ENCODE measurements around the gene TMC3.

GRCh38 chr15:81378443-81378842, 4.4 kb upstream of the TMC3 start:
- TF ChIP-seq CTCF (conservative IDR thresholded peaks at IDR 0.05) (no peak), EZH2 (IDR thresholded peaks at IDR 0.05; ENCODE audit: low read depth) (no peak)
